Measurements from ENCODE around the gene DOLPP1. TPM values are rescaled to one million over a fixed set of nuclear protein-coding genes. Genes with fewer than 3 reads are reported as not detected.

The DOLPP1 gene
- total and polyA plus RNA-seq, 2 of the 13 experiments (the other 11 are each of a cell fraction or from before 2014, with no cell fraction given), result 21.0 to 34.1 TPM

DNA sequence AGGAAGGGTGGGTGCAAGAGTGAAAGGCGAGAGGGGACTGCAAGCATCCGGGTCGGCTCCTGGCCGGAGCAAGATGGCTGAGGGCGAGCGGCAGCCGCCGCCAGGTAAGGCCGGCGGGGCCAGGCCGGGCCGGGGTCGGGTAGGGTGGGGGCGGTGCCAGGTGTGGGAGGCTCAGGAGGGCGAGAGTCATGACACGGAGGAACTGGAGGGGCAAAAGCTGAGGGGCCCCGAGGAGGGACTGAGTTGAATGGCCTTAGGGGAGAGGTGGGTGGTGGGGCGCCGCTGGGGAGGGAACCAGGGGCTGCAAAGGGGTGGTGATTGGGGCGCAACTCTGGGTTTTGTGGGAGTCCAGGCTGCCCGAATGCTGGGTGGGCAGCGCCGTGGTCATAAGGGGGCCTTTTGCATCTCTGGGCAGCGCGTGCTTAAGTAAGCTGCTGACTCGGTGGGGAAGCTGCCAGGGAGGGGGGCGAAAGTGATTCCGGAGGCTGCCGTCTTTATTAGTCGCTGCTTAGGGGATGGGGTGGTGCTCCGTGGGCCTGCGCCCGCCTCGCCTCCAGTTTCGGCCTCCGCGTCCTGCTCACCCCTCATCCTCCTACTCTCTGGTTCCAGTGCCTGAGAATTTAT is 30.7 kb downstream of the DOLPP1 start (continued):
- TF ChIP-seq SRSF1 (optimal IDR thresholded peaks at IDR 0.05; ENCODE audit: low read depth, low read length) (no peak), ZNF235 (CRISPR knock-in tag; IDR thresholded peaks at IDR 0.05; ENCODE audit: borderline replicate concordance) (no peak), ZNF329 (CRISPR knock-in tag; IDR thresholded peaks at IDR 0.05; ENCODE audit: low read depth) (no peak), ZNF263 (CRISPR knock-in tag; IDR thresholded peaks at IDR 0.05) (peak; percentile 26; the same call in 1 of the 2 replicates), BRD4 (CRISPR knock-in tag; IDR thresholded peaks at IDR 0.05) (no peak; the same call in 1 of the 2 replicates), ZNF484 (CRISPR knock-in tag; IDR thresholded peaks at IDR 0.05; ENCODE audit: borderline replicate concordance, low read depth) (no peak), EEA1 (CRISPR knock-in tag; IDR thresholded peaks at IDR 0.05; ENCODE audit: borderline replicate concordance) (no peak), NR3C1 (CRISPR knock-in tag; IDR thresholded peaks at IDR 0.05) (no peak), ELF4 (CRISPR knock-in tag; IDR thresholded peaks at IDR 0.05; ENCODE audit: borderline replicate concordance) (peak; percentile 65; the same call in 1 of the 2 replicates), MAF1 (CRISPR knock-in tag; IDR thresholded peaks at IDR 0.05; ENCODE audit: borderline replicate concordance) (no peak), ELF1 (CRISPR knock-in tag; IDR thresholded peaks at IDR 0.05) (0 out of 2 replicates have a peak, but pooled peaks have one; percentile 16), RFX3 (CRISPR knock-in tag; IDR thresholded peaks at IDR 0.05) (no peak), ZBTB21 (CRISPR knock-in tag; IDR thresholded peaks at IDR 0.05) (no peak), PHB2 (IDR thresholded peaks at IDR 0.05; ENCODE audit: partially characterized antibody) (no peak), REL (CRISPR knock-in tag; conservative IDR thresholded peaks at IDR 0.05) (0 out of 2 replicates have a peak, but pooled peaks have one; percentile 59), ZNF567 (CRISPR knock-in tag; IDR thresholded peaks at IDR 0.05; ENCODE audit: borderline replicate concordance) (no peak)
- TF ChIP-seq, protein P1, sequence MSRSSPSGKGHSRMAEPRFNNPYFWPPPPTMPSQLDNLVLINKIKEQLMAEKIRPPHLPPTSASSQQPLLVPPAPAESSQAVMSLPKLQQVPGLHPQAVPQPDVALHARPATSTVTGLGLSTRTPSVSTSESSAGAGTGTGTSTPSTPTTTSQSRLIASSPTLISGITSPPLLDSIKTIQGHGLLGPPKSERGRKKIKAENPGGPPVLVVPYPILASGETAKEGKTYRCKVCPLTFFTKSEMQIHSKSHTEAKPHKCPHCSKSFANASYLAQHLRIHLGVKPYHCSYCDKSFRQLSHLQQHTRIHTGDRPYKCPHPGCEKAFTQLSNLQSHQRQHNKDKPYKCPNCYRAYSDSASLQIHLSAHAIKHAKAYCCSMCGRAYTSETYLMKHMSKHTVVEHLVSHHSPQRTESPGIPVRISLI (CRISPR knock-in tag; IDR thresholded peaks at IDR 0.05; ENCODE audit: borderline replicate concordance), result no peak
- TF ChIP-seq, protein P2, sequence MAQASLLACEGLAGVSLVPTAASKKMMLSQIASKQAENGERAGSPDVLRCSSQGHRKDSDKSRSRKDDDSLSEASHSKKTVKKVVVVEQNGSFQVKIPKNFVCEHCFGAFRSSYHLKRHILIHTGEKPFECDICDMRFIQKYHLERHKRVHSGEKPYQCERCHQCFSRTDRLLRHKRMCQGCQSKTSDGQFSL (CRISPR knock-in tag; IDR thresholded peaks at IDR 0.05), result no peak
- TF ChIP-seq, protein P3, sequence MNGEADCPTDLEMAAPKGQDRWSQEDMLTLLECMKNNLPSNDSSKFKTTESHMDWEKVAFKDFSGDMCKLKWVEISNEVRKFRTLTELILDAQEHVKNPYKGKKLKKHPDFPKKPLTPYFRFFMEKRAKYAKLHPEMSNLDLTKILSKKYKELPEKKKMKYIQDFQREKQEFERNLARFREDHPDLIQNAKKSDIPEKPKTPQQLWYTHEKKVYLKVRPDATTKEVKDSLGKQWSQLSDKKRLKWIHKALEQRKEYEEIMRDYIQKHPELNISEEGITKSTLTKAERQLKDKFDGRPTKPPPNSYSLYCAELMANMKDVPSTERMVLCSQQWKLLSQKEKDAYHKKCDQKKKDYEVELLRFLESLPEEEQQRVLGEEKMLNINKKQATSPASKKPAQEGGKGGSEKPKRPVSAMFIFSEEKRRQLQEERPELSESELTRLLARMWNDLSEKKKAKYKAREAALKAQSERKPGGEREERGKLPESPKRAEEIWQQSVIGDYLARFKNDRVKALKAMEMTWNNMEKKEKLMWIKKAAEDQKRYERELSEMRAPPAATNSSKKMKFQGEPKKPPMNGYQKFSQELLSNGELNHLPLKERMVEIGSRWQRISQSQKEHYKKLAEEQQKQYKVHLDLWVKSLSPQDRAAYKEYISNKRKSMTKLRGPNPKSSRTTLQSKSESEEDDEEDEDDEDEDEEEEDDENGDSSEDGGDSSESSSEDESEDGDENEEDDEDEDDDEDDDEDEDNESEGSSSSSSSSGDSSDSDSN (CRISPR knock-in tag; IDR thresholded peaks at IDR 0.05), result peak; percentile 78
- TF ChIP-seq, protein P4, sequence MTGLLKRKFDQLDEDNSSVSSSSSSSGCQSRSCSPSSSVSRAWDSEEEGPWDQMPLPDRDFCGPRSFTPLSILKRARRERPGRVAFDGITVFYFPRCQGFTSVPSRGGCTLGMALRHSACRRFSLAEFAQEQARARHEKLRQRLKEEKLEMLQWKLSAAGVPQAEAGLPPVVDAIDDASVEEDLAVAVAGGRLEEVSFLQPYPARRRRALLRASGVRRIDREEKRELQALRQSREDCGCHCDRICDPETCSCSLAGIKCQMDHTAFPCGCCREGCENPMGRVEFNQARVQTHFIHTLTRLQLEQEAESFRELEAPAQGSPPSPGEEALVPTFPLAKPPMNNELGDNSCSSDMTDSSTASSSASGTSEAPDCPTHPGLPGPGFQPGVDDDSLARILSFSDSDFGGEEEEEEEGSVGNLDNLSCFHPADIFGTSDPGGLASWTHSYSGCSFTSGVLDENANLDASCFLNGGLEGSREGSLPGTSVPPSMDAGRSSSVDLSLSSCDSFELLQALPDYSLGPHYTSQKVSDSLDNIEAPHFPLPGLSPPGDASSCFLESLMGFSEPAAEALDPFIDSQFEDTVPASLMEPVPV (CRISPR knock-in tag; IDR thresholded peaks at IDR 0.05), result no peak; the same call in 1 of the 2 replicates
- TF ChIP-seq, protein P5, sequence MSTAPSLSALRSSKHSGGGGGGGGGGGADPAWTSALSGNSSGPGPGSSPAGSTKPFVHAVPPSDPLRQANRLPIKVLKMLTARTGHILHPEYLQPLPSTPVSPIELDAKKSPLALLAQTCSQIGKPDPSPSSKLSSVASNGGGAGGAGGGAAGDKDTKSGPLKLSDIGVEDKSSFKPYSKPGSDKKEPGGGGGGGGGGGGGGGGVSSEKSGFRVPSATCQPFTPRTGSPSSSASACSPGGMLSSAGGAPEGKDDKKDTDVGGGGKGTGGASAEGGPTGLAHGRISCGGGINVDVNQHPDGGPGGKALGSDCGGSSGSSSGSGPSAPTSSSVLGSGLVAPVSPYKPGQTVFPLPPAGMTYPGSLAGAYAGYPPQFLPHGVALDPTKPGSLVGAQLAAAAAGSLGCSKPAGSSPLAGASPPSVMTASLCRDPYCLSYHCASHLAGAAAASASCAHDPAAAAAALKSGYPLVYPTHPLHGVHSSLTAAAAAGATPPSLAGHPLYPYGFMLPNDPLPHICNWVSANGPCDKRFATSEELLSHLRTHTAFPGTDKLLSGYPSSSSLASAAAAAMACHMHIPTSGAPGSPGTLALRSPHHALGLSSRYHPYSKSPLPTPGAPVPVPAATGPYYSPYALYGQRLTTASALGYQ (CRISPR knock-in tag; IDR thresholded peaks at IDR 0.05), result no peak
- TF ChIP-seq, protein P6, sequence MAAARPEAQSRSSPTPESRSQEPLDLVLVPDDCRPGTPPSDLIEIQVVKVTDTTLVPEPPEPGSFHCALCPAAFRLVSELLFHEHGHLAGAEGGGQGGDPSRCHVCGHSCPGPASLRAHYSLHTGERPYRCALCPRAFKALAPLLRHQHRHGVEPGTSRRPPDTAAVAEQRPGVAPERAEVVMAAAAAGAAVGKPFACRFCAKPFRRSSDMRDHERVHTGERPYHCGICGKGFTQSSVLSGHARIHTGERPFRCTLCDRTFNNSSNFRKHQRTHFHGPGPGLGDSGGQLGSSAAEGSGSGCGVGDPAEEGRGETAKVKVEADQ (CRISPR knock-in tag; IDR thresholded peaks at IDR 0.05; ENCODE audit: borderline replicate concordance), result no peak

All from HepG2 (cell line).